ENCODE results near the gene INTS15. TPM values are rescaled to one million over a fixed set of nuclear protein-coding genes. Genes with fewer than 3 reads are reported as not detected.
A peak's percentile ranks its signal among the peaks of the same experiment; 100 is the strongest.

Gene INTS15
- total RNA-seq, 6 donors from 2014 or later: 23.4 to 61.8 (median 35.4) TPM

DNA sequence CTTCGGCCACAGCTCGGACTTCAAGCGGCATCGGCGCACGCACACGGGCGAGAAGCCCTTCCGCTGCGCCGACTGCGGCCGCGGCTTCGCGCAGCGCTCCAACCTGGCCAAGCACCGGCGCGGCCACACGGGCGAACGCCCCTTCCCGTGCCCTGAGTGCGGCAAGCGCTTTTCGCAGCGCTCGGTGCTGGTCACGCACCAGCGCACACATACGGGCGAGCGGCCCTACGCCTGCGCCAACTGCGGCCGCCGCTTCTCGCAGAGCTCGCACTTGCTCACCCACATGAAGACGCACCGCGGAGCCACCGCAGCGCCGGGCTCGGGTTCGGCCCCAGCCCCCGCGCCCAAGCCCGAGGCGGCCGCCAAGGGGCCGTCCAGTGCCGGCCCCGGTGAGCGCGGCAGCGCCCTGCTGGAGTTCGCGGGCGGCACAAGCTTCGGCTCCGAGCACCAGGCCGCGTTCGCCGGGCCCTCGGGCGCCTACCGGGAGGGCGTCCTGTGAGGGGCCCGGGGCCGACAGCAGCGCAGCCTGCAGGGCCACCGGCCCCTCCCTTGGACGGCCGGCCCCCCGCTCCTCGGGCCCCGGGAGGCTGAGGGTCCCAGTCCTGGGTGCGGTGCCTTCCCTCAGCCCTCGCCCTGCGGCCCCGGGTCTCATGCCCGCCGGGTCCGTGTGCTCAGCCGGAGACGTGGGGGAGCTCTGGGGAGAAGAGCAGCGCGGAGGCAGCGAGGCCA, 64.5 kb downstream of the INTS15 start:
- Histone ChIP-seq H3K4me1 (no peaks in the 10 kb centered on the region), H3K4me3 (no peak overlapping the region), H3K36me3 (peaks cover 13 to 63% (median 51%) of the 10 kb centered on the region in 4 donors), H3K27me3 (no peaks in the 10 kb centered on the region), H3K9me3 (peaks cover 0 to 15% (median 0%) of the 10 kb centered on the region in 4 donors), H3K27ac (no peak overlapping the region)
- WGBS, 2 donors: 96 to 97% methylated on average over 47 to 88 of the region's 94 CpGs
- peak in 1 of 2 donors; percentile 74 for DNase-seq
- no peak for ATAC-seq (ENCODE audit: low FRiP score in 2 of 2)
- TF ChIP-seq, protein P1, sequence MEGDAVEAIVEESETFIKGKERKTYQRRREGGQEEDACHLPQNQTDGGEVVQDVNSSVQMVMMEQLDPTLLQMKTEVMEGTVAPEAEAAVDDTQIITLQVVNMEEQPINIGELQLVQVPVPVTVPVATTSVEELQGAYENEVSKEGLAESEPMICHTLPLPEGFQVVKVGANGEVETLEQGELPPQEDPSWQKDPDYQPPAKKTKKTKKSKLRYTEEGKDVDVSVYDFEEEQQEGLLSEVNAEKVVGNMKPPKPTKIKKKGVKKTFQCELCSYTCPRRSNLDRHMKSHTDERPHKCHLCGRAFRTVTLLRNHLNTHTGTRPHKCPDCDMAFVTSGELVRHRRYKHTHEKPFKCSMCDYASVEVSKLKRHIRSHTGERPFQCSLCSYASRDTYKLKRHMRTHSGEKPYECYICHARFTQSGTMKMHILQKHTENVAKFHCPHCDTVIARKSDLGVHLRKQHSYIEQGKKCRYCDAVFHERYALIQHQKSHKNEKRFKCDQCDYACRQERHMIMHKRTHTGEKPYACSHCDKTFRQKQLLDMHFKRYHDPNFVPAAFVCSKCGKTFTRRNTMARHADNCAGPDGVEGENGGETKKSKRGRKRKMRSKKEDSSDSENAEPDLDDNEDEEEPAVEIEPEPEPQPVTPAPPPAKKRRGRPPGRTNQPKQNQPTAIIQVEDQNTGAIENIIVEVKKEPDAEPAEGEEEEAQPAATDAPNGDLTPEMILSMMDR (IDR thresholded peaks at IDR 0.05): no peak
- TF ChIP-seq EP300 (IDR thresholded peaks at IDR 0.05): no peak
- TF ChIP-seq POLR2A (IDR thresholded peaks at IDR 0.05): no peak
- no peak for TF ChIP-seq POLR2AphosphoS5 (IDR thresholded peaks at IDR 0.05)

DNA sequence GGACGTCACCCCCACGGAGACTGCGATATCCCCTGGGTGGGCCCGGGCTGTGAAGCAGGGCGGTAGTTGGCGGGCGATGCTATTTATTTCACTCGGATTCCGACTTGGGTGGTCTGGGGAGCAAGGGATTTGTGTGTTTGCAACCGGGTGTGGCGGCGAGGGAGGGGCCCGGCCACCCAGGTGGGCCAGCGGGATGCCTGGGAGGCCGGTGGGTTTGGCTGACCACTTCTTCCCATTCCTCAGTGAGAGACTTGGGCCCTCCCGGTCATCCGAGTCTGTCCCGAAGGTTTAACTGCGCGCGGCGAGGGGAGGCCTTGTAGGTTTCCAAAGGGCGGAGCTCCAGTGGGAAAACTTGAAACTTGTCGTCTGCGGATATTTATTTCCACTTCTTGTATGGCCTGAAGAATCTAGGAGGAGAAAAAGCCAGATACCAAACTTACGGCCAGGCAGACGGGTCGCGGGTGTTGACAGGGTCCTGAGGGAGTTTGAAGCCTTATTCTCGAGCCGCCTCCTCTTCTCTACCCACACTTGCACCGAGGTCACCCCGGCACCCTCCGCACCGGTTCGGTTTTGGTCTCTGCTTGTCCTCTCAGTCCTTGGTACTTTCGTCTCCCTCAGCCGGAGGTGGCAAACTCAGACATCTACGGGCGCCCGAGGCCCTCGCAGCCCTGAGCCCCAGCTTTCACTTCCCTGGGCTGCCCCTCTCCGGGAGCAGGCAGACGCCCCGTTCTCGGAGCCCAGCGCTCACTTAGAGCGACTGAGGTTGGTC, 65.2 kb downstream of the INTS15 start:
- WGBS, 2 donors: 93 to 97% methylated on average over 44 to 47 of the region's 48 CpGs
- no peak overlapping the region for H3K4me3 ChIP-seq
- H3K36me3 ChIP-seq: peaks cover 13 to 57% (median 44%) of the 10 kb centered on the region in 4 donors
- ATAC-seq (ENCODE audit: low FRiP score in 2 of 2) (no peak), DNase-seq (peak in 1 of 2 donors; percentile 70)
- TF ChIP-seq POLR2A (IDR thresholded peaks at IDR 0.05): no peak
- no peak for TF ChIP-seq EP300 (IDR thresholded peaks at IDR 0.05)
- TF ChIP-seq POLR2AphosphoS5 (IDR thresholded peaks at IDR 0.05): no peak
- TF ChIP-seq, protein P1 (IDR thresholded peaks at IDR 0.05): no peak
- peaks cover 0 to 15% (median 0%) of the 10 kb centered on the region in 4 donors for H3K9me3 ChIP-seq
- no peaks in the 10 kb centered on the region for H3K4me1 ChIP-seq
- H3K27ac ChIP-seq: no peak overlapping the region
- no peaks in the 10 kb centered on the region for H3K27me3 ChIP-seq

DNA sequence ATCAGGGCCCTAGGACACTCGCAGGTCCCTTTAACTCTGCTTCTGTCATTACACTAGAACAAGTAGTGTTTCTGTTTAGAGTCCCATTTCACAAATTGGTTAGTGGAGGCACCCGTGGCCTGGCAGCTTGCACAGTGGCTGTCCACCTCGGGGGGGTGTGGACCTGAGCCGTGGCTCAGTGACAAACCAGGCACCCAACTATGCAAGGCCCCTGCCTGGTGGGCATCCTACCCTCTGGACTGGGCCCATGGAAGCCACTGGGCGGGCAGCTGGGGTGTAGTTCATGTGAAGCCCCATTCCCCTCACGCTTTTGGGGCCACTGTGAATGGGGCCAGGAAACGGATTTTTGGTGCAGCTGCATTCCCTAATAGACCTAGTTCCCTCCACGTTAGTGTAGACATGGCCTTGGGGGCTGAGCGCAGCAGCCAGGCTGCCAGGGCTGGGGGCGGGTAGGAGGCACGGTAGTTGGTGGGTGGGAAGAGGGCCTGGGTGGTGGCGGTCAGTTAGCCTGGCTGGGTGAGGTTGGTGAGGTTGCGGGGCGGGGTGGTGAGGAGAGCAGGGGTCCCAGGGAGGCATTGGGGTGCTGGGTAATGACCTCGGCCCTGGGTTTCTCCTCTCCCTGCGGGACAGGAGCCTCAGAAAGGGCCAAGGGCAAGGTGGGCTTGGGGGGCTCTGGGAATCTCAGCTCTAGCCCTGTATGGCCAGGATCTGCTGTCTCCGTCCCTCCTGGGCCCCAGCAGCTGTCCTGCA, 66.0 kb downstream of the INTS15 start:
- Histone ChIP-seq H3K27ac (no peak overlapping the region), H3K27me3 (no peaks in the 10 kb centered on the region), H3K4me3 (no peak overlapping the region), H3K9me3 (peaks cover 0 to 15% (median 0%) of the 10 kb centered on the region in 4 donors), H3K4me1 (no peaks in the 10 kb centered on the region), H3K36me3 (peaks cover 13 to 49% (median 37%) of the 10 kb centered on the region in 4 donors)
- no peak for TF ChIP-seq POLR2AphosphoS5 (IDR thresholded peaks at IDR 0.05)
- TF ChIP-seq, protein P1 (IDR thresholded peaks at IDR 0.05): no peak
- no peak for TF ChIP-seq POLR2A (IDR thresholded peaks at IDR 0.05)
- TF ChIP-seq EP300 (IDR thresholded peaks at IDR 0.05): no peak
- no peak for DNase-seq
- WGBS, 2 donors: 94 to 98% methylated on average over 12 to 15 of the region's 17 CpGs
- no peak for ATAC-seq (ENCODE audit: low FRiP score in 2 of 2)

GRCh38 chr7:6656413-6656812, 66.6 kb downstream of the INTS15 start:
- Histone ChIP-seq H3K4me3 (no peak overlapping the region), H3K27ac (no peak overlapping the region), H3K27me3 (no peaks in the 10 kb centered on the region), H3K9me3 (peaks cover 0 to 15% (median 0%) of the 10 kb centered on the region in 4 donors), H3K4me1 (no peaks in the 10 kb centered on the region), H3K36me3 (peaks cover 13 to 43% (median 32%) of the 10 kb centered on the region in 4 donors)
- WGBS, 2 donors: 96 to 97% methylated on average over 7 to 9 of the region's 9 CpGs
- DNase-seq (no peak), ATAC-seq (ENCODE audit: low FRiP score in 2 of 2) (no peak)
- TF ChIP-seq, protein P1 (IDR thresholded peaks at IDR 0.05): no peak
- TF ChIP-seq POLR2AphosphoS5 (IDR thresholded peaks at IDR 0.05) (no peak), POLR2A (IDR thresholded peaks at IDR 0.05) (no peak), EP300 (IDR thresholded peaks at IDR 0.05) (no peak)

Other genes starting within 250 kb of the INTS15 start
- 10 to 100 TPM in 3 of 6 donors, 1 to 10 TPM in 3; 4.6 to 17.1 (median 10.3) TPM for gene FAM220A, start 241.1 kb upstream of the INTS15 start, total RNA-seq
- 100 to 1,000 TPM; 108 to 272 (median 184) TPM for gene RAC1, start 215.5 kb upstream of the INTS15 start, total RNA-seq
- 10 to 100 TPM; 26.6 to 53.8 (median 36.7) TPM for gene DAGLB, start 142.1 kb upstream of the INTS15 start, total RNA-seq
- gene KDELR2, start 105.9 kb upstream of the INTS15 start, total RNA-seq: 100 to 1,000 TPM in 1 of 6 donors, 10 to 100 TPM in 5; 35.6 to 120 (median 92.7) TPM
- 1 to 10 TPM in 2 of 6 donors, under 1 TPM in 3, not detected in 1; 0.30 to 1.3 (median 0.63) TPM for gene GRID2IP, start 38.6 kb upstream of the INTS15 start, total RNA-seq
- gene ZDHHC4, start 12.6 kb upstream of the INTS15 start, total RNA-seq: 10 to 100 TPM; 24.2 to 57.9 (median 48.4) TPM
- gene ZNF853, start 25.6 kb downstream of the INTS15 start, total RNA-seq: 10 to 100 TPM in 2 of 6 donors, 1 to 10 TPM in 4; 2.9 to 11.9 (median 7.0) TPM
- gene ZNF316, start 47.3 kb downstream of the INTS15 start, total RNA-seq: 100 to 1,000 TPM in 1 of 6 donors, 10 to 100 TPM in 5; 31.6 to 132 (median 43.1) TPM
- gene ZNF12, start 116.9 kb downstream of the INTS15 start, total RNA-seq: 10 to 100 TPM; 15.8 to 28.5 (median 23.9) TPM
- gene RSPH10B2, start 164.1 kb downstream of the INTS15 start, total RNA-seq: 10 to 100 TPM in 1 of 6 donors, 1 to 10 TPM in 4, under 1 TPM in 1; 0.49 to 20.1 (median 4.3) TPM
- 100 to 1,000 TPM in 1 of 6 donors, 10 to 100 TPM in 5; 25.9 to 123 (median 44.3) TPM for gene CCZ1B, start 236.3 kb downstream of the INTS15 start, total RNA-seq

Data from upper lobe of left lung (tissue), 6 donors.